Nephron (organoid): Measurements from ENCODE around the gene UBE2S.

ENCODE experiments used
- H3K27ac Mint-ChIP-seq, 3 experiments: 2 replicates each; pipeline ENCODE4 v1.8.0; 2020; ENCODE audit warnings: mixed read lengths in 3 of 3, mild to moderate bottlenecking in 2 of 3, moderate library complexity in 1 of 3
- H3K27me3 Mint-ChIP-seq: 2 replicates; pipeline ENCODE4 v1.8.0; 2021; ENCODE audit warnings: low read depth, mild to moderate bottlenecking, moderate library complexity, mixed read lengths
- H3K36me3 Mint-ChIP-seq: 2 replicates; pipeline ENCODE4 v1.8.0; 2020; ENCODE audit warnings: low read depth, mixed read lengths
- H3K4me1 Mint-ChIP-seq: 2 replicates; pipeline ENCODE4 v1.8.0; 2020; ENCODE audit warnings: mixed read lengths
- H3K4me3 Mint-ChIP-seq, 3 experiments: 2 replicates each; pipeline ENCODE4 v1.8.0; 2020; ENCODE audit warnings: mild to moderate bottlenecking in 3 of 3, mixed read lengths in 3 of 3, moderate library complexity in 2 of 3
- H3K9me3 Mint-ChIP-seq: 2 replicates; pipeline ENCODE4 v1.8.0; 2020; ENCODE audit warnings: mixed read lengths
- CTCF ChIP-seq, 3 experiments: fragments of 200-600 bp; sonication (generic); IDR thresholded peaks; one replicate each; pipeline ENCODE4 v1.5.0; 2021; ENCODE audit warnings: antibody characterized with exemption in 3 of 3; ENCODE audit not compliant: unreplicated experiment in 3 of 3

Gene UBE2S

GRCh38 chr19:55362990-55363716, 44.4 kb downstream of the UBE2S start, which contains the start of gene GARIN5B:
GARIN5B (minus strand) TSS chr19:55363260; CDS start chr19:55363066, 194 bp downstream.
- Mint-ChIP-seq H3K4me1 (no peaks in the 10 kb centered on the region), H3K4me3 (no peak within 1 kb of the TSS), H3K9me3 (no peaks in the 10 kb centered on the region), H3K27ac (no peak within 1 kb of the TSS), H3K36me3 (no peaks in the 10 kb centered on the region), H3K27me3 (peaks cover 16% of the 10 kb centered on the region)
- no peak for TF ChIP-seq CTCF (IDR thresholded peaks at IDR 0.05; ENCODE audit: unreplicated experiment in 3 of 3)

DNA sequence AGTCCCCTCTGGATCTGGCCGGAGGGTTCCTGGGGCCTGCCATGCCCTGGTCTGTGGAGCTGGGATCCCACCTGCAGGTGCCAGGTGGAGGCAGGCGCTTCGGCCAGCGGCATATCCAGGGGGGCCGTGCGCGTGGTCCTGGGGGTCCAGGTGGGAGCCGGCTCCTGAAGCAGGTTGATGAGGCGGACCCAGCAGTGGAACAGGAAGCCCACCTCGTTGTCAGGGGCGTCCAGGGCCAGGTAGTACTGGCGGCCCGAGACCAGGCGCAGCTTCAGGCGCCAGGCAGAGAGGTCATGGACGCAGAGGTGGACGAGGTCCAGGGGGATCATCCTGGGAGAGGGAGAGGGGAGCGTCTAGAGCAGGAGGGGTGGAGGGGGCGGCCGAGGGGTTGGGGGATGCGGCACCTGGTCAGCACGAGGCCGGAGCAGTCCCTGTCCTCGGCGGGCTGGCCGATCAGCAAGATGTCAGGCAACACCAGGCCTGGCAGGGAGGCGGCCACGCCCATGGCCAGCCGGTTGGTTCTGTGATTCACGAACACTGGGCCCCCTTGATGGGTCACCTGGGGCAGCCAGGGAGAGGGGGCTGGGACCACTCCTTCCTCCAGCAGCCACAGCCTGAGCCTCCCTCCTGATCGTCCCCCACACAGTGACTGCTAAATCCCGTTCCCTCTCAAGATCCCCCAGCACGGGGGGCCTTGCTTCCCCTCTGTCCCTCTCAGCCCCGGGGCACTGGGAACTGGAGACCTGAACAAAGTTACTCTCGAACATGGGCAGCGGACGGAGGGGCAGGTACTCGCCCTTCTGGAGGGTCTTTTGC, 45.2 kb downstream of the UBE2S start:
- Mint-ChIP-seq H3K27ac (no peak overlapping the region), H3K4me1 (no peaks in the 10 kb centered on the region), H3K9me3 (no peaks in the 10 kb centered on the region), H3K36me3 (no peaks in the 10 kb centered on the region), H3K27me3 (peaks cover 17% of the 10 kb centered on the region), H3K4me3 (no peak overlapping the region)
- no peak for TF ChIP-seq CTCF (IDR thresholded peaks at IDR 0.05; ENCODE audit: unreplicated experiment in 3 of 3)

DNA sequence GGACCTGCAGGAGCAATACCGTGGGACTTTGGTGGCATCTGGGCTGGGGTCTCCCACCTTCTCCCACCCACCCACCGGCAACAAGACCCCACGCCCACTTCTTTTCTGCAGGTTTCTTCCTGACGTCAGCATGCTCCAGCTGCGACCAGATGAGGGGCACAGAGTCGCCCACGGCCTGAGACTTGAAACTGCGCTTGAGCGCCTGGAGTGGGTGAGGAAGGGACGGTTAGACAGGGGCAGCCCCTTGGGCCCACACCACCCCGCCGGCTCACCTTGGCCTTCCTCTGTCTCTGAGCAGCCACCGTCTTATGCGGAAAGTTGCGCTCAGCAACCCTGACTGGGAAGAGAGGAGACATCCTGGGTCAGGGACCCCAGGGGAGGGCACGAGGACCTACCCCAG, 46.7 kb downstream of the UBE2S start:
- peaks cover 27% of the 10 kb centered on the region for H3K27me3 Mint-ChIP-seq
- TF ChIP-seq CTCF (IDR thresholded peaks at IDR 0.05; ENCODE audit: unreplicated experiment in 3 of 3): no peak

DNA sequence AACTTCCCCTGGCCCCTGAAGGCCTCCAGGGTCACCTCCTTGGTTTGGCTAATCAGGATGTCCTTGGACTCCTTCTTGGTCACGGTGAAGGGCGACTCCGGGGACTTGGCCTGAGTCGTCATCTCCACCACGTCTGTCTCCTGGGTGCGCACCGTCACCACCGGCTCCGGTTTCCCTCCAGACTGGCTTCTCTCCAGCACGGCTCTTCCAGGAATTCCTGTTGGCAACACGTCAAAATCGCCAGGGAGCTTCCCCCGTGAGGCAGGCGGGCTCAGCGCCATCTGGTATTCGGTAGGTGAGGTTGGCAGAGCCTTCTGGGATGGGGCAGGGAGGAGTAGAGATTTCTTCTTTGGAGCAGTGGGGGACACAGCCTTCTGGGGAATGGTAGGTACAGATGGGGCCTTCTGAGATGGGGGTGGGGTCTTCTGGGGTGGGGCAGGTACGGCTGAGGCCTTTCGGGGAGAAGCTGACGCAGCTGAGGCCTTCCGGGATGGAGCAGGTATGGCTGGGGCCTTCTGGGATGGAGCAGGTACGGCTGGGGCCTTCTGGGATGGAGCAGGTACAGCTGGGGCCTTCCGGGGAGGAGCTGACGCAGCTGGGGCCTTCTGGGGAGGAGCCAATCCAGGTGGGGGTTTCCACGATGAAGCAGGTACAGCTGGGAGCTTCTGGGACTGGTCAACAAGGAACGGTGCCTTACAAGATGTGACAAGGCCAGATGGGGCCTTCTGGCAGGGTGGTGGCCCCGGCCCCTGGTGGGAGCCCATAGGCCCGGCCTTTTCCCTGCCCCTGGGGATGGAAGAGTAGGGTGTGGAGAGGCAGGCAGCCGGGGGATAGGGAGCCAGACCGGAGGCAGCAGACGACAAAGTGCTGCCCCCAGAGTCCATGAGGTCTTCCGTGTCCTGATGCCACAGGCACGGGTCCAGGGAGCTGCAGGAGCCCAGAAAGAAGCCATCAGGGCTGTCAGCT, 48.4 kb downstream of the UBE2S start:
- Mint-ChIP-seq H3K36me3 (no peaks in the 10 kb centered on the region), H3K27me3 (peaks cover 39% of the 10 kb centered on the region), H3K9me3 (no peaks in the 10 kb centered on the region), H3K4me1 (peaks cover 4% of the 10 kb centered on the region), H3K4me3 (no peak overlapping the region), H3K27ac (no peak overlapping the region)
- no peak for TF ChIP-seq CTCF (IDR thresholded peaks at IDR 0.05; ENCODE audit: unreplicated experiment in 3 of 3)

More for the DNA sequence above, 46.7 kb downstream of the UBE2S start:
- Mint-ChIP-seq H3K9me3 (no peaks in the 10 kb centered on the region), H3K36me3 (no peaks in the 10 kb centered on the region), H3K4me1 (no peaks in the 10 kb centered on the region), H3K4me3 (no peak overlapping the region), H3K27ac (no peak overlapping the region)

DNA sequence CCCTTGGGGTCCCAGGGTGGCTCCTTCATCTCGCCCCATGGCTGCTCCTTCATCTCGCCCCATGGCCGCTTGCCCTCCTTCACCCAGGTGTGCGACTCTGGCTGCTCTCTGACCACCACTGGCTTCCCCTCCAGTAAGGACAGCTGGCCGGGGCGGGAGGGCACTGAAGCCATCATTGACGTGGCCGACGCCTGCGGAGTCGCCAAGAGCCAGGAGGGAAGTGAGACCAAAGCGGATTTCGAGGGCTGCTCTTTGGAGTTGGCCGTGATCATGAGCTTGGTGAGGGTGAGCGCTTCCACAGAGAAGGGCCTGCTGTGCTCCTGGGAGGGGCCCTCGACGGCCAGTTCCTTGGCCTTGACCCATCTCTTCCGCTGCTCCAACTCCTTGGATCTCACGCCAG, 49.1 kb downstream of the UBE2S start:
- peaks cover 46% of the 10 kb centered on the region for H3K27me3 Mint-ChIP-seq
- H3K4me3 Mint-ChIP-seq: no peak overlapping the region
- no peak for TF ChIP-seq CTCF (IDR thresholded peaks at IDR 0.05; ENCODE audit: unreplicated experiment in 3 of 3)
- no peak overlapping the region for H3K27ac Mint-ChIP-seq
- no peaks in the 10 kb centered on the region for H3K9me3 Mint-ChIP-seq
- peaks cover 4% of the 10 kb centered on the region for H3K4me1 Mint-ChIP-seq
- no peaks in the 10 kb centered on the region for H3K36me3 Mint-ChIP-seq
